ENCODE data around the gene PERCC1. TPM values are rescaled to one million over a fixed set of nuclear protein-coding genes. Genes with fewer than 3 reads are reported as not detected.

The PERCC1 gene
- total RNA-seq, 2 donors from 2014 or later, result not detected

- Histone ChIP-seq H3K4me1 (ENCODE audit: control insufficient read depth in 1 of 2, low read depth in 2 of 2) (no peaks in the 10 kb centered on the region), H3K27me3 (replicated peaks; ENCODE audit: insufficient read depth) (no peaks in the 10 kb centered on the region), H3K4me3 (no peak overlapping the region), H3K9me3 (no peaks in the 10 kb centered on the region), H3K27ac (no peak overlapping the region), H3K36me3 (peaks cover 40% of the 10 kb centered on the region)
- TF ChIP-seq CTCF (IDR thresholded peaks at IDR 0.05), result no peak
- DNase-seq (ENCODE audit: low spot score) (no peak), ATAC-seq (ENCODE audit: insufficient number of reproducible peaks, low FRiP score, low read depth) (no peak)
Measured at GRCh38 chr16:1401758-1402154, 29.1 kb upstream of the PERCC1 start.

- no peak overlapping the region for H3K4me3 ChIP-seq
- ATAC-seq (ENCODE audit: insufficient number of reproducible peaks, low FRiP score, low read depth) (no peak), DNase-seq (ENCODE audit: low spot score) (no peak)
- peaks cover 0 to 4% of the 10 kb centered on the region in 2 donors for H3K4me1 ChIP-seq (ENCODE audit: control insufficient read depth in 1 of 2, low read depth in 2 of 2)
- H3K27ac ChIP-seq, result no peak overlapping the region
- H3K36me3 ChIP-seq, result peaks cover 40% of the 10 kb centered on the region
- TF ChIP-seq CTCF (IDR thresholded peaks at IDR 0.05), result no peak
- no peaks in the 10 kb centered on the region for H3K9me3 ChIP-seq
- no peaks in the 10 kb centered on the region for H3K27me3 ChIP-seq (replicated peaks; ENCODE audit: insufficient read depth)
Measured at GRCh38 chr16:1403036-1403435, 27.8 kb upstream of the PERCC1 start.

- DNase-seq (ENCODE audit: low spot score), result no peak
- Histone ChIP-seq H3K27me3 (replicated peaks; ENCODE audit: insufficient read depth) (no peaks in the 10 kb centered on the region), H3K9me3 (no peaks in the 10 kb centered on the region), H3K36me3 (peaks cover 35% of the 10 kb centered on the region), H3K27ac (no peak overlapping the region), H3K4me1 (ENCODE audit: control insufficient read depth in 1 of 2, low read depth in 2 of 2) (peaks cover 5 to 9% of the 10 kb centered on the region in 2 donors), H3K4me3 (no peak overlapping the region)
- no peak for TF ChIP-seq CTCF (IDR thresholded peaks at IDR 0.05)
- ATAC-seq (ENCODE audit: insufficient number of reproducible peaks, low FRiP score, low read depth), result no peak
Measured at GRCh38 chr16:1403733-1404132, 27.1 kb upstream of the PERCC1 start.

- no peak for DNase-seq (ENCODE audit: low spot score)
- no peak for ATAC-seq (ENCODE audit: insufficient number of reproducible peaks, low FRiP score, low read depth)
- no peak for TF ChIP-seq CTCF (IDR thresholded peaks at IDR 0.05)
- Histone ChIP-seq H3K36me3 (peaks cover 8% of the 10 kb centered on the region), H3K27me3 (replicated peaks; ENCODE audit: insufficient read depth) (no peaks in the 10 kb centered on the region), H3K4me3 (peak overlapping the region; percentile 71), H3K4me1 (ENCODE audit: control insufficient read depth in 1 of 2, low read depth in 2 of 2) (peaks cover 5 to 19% of the 10 kb centered on the region in 2 donors), H3K27ac (peak overlapping the region in 1 of 2 donors; percentile 31), H3K9me3 (no peaks in the 10 kb centered on the region)
Measured at GRCh38 chr16:1407753-1408152, 23.1 kb upstream of the PERCC1 start.

- H3K4me3 ChIP-seq, result peak overlapping the region; percentile 71
- H3K27me3 ChIP-seq (replicated peaks; ENCODE audit: insufficient read depth), result no peaks in the 10 kb centered on the region
- ATAC-seq (ENCODE audit: insufficient number of reproducible peaks, low FRiP score, low read depth) (peak; percentile 92), DNase-seq (ENCODE audit: low spot score) (peak; percentile 79)
- TF ChIP-seq CTCF (IDR thresholded peaks at IDR 0.05), result no peak
- H3K27ac ChIP-seq, result peak overlapping the region in 1 of 2 donors; percentile 31
- H3K36me3 ChIP-seq, result peaks cover 8% of the 10 kb centered on the region
- peaks cover 5 to 25% of the 10 kb centered on the region in 2 donors for H3K4me1 ChIP-seq (ENCODE audit: control insufficient read depth in 1 of 2, low read depth in 2 of 2)
- H3K9me3 ChIP-seq, result no peaks in the 10 kb centered on the region
Measured at GRCh38 chr16:1408171-1408837, 22.6 kb upstream of the PERCC1 start.
